Central memory CD8-positive, alpha-beta T cell (primary cell): ENCODE data around the gene ADGRE1.

Experiments used
- ATAC-seq: fragments of 150-1000 bp; cut with Tn5 transposase; replicated peaks from 2 replicates; pipeline ENCODE4 v1.10.0; 2022; ENCODE audit warnings: mild to moderate bottlenecking, moderate FRiP score, moderate number of reproducible peaks; ENCODE audit not compliant: poor library complexity, severe bottlenecking; ENCODE audit errors: extremely low read depth
- DNase-seq, 2 donors: peaks; one replicate each; pipeline ENCODE4 v3.0.0; 2021; ENCODE audit warnings: low spot score in 2 of 2
- H3K27ac Mint-ChIP-seq: one replicate; pipeline ENCODE4 v1.8.0; 2022; ENCODE audit warnings: low read depth, mild to moderate bottlenecking, moderate library complexity, mixed read lengths
- H3K27me3 Mint-ChIP-seq: one replicate; pipeline ENCODE4 v1.8.0; 2022; ENCODE audit warnings: mixed read lengths
- H3K36me3 Mint-ChIP-seq: one replicate; pipeline ENCODE4 v1.8.0; 2022; ENCODE audit warnings: mild to moderate bottlenecking, moderate library complexity, mixed read lengths; ENCODE audit not compliant: insufficient read depth
- H3K4me1 Mint-ChIP-seq: one replicate; pipeline ENCODE4 v1.8.0; 2022; ENCODE audit warnings: mixed read lengths
- H3K4me3 Mint-ChIP-seq: one replicate; pipeline ENCODE4 v1.8.0; 2022; ENCODE audit warnings: mild to moderate bottlenecking, moderate library complexity, mixed read lengths
- H3K9me3 Mint-ChIP-seq: one replicate; pipeline ENCODE4 v1.8.0; 2022; ENCODE audit warnings: mixed read lengths

Gene ADGRE1

GRCh38 chr19:6888967-6889366, 1.6 kb downstream of the ADGRE1 start:
- no peak overlapping the region for H3K4me3 Mint-ChIP-seq
- peaks cover 8% of the 10 kb centered on the region for H3K36me3 Mint-ChIP-seq
- H3K27me3 Mint-ChIP-seq: no peaks in the 10 kb centered on the region
- DNase-seq: no peak
- H3K4me1 Mint-ChIP-seq: peaks cover 39% of the 10 kb centered on the region
- no peak for ATAC-seq
- H3K9me3 Mint-ChIP-seq: peaks cover 7% of the 10 kb centered on the region
- no peak overlapping the region for H3K27ac Mint-ChIP-seq

- ATAC-seq: peak; percentile 72
- Mint-ChIP-seq H3K4me1 (peaks cover 48% of the 10 kb centered on the region), H3K27me3 (no peaks in the 10 kb centered on the region), H3K9me3 (peaks cover 18% of the 10 kb centered on the region), H3K36me3 (peaks cover 8% of the 10 kb centered on the region), H3K27ac (peak overlapping the region; percentile 15), H3K4me3 (peak overlapping the region; percentile 21)
- no peak for DNase-seq
Measured at GRCh38 chr19:6890401-6890913, 3.1 kb downstream of the ADGRE1 start.

- peaks cover 18% of the 10 kb centered on the region for H3K9me3 Mint-ChIP-seq
- peak overlapping the region; percentile 15 for H3K27ac Mint-ChIP-seq
- peaks cover 8% of the 10 kb centered on the region for H3K36me3 Mint-ChIP-seq
- DNase-seq (peak in 1 of 2 donors; percentile 16), ATAC-seq (peak; percentile 44)
- H3K27me3 Mint-ChIP-seq: no peaks in the 10 kb centered on the region
- H3K4me3 Mint-ChIP-seq: peak overlapping the region; percentile 21
- H3K4me1 Mint-ChIP-seq: peaks cover 48% of the 10 kb centered on the region
Measured at GRCh38 chr19:6890938-6891337, 3.6 kb downstream of the ADGRE1 start.

GRCh38 chr19:6891761-6892385, 4.5 kb downstream of the ADGRE1 start:
- Mint-ChIP-seq H3K4me1 (peaks cover 46% of the 10 kb centered on the region), H3K36me3 (peaks cover 7% of the 10 kb centered on the region), H3K27me3 (no peaks in the 10 kb centered on the region), H3K4me3 (peak overlapping the region; percentile 1), H3K9me3 (peaks cover 23% of the 10 kb centered on the region), H3K27ac (peak overlapping the region; percentile 79)
- DNase-seq: no peak
- no peak for ATAC-seq

- Mint-ChIP-seq H3K27me3 (no peaks in the 10 kb centered on the region), H3K36me3 (peaks cover 6% of the 10 kb centered on the region), H3K4me3 (no peak overlapping the region), H3K4me1 (peaks cover 33% of the 10 kb centered on the region), H3K9me3 (peaks cover 17% of the 10 kb centered on the region), H3K27ac (no peak overlapping the region)
- ATAC-seq (no peak), DNase-seq (no peak)
Measured at GRCh38 chr19:6894313-6894712, 6.9 kb downstream of the ADGRE1 start.

- H3K9me3 Mint-ChIP-seq: peaks cover 19% of the 10 kb centered on the region
- no peaks in the 10 kb centered on the region for H3K27me3 Mint-ChIP-seq
Measured at GRCh38 chr19:6903446-6903845, 16.1 kb downstream of the ADGRE1 start.

GRCh38 chr19:6906559-6907060, 19.2 kb downstream of the ADGRE1 start:
- Mint-ChIP-seq H3K4me1 (no peaks in the 10 kb centered on the region), H3K9me3 (peaks cover 8% of the 10 kb centered on the region), H3K4me3 (no peak overlapping the region), H3K36me3 (peaks cover 1% of the 10 kb centered on the region), H3K27ac (no peak overlapping the region), H3K27me3 (no peaks in the 10 kb centered on the region)
- ATAC-seq (no peak), DNase-seq (no peak)

More at GRCh38 chr19:6903446-6903845, 16.1 kb downstream of the ADGRE1 start:
- no peak for ATAC-seq
- H3K27ac Mint-ChIP-seq: no peak overlapping the region
- peaks cover 3% of the 10 kb centered on the region for H3K36me3 Mint-ChIP-seq
- no peak overlapping the region for H3K4me3 Mint-ChIP-seq
- no peak for DNase-seq
- H3K4me1 Mint-ChIP-seq: no peaks in the 10 kb centered on the region

- peaks cover 7% of the 10 kb centered on the region for H3K9me3 Mint-ChIP-seq
- DNase-seq (no peak), ATAC-seq (no peak)
- H3K27ac Mint-ChIP-seq: no peak overlapping the region
- H3K4me1 Mint-ChIP-seq: no peaks in the 10 kb centered on the region
- H3K36me3 Mint-ChIP-seq: no peaks in the 10 kb centered on the region
- H3K27me3 Mint-ChIP-seq: no peaks in the 10 kb centered on the region
- H3K4me3 Mint-ChIP-seq: no peak overlapping the region
Measured at GRCh38 chr19:6911523-6911922, 24.1 kb downstream of the ADGRE1 start.

- H3K27me3 Mint-ChIP-seq: no peaks in the 10 kb centered on the region
Measured at GRCh38 chr19:6914321-6914720, 26.9 kb downstream of the ADGRE1 start.

GRCh38 chr19:6916952-6917351, 29.6 kb downstream of the ADGRE1 start:
- no peaks in the 10 kb centered on the region for H3K36me3 Mint-ChIP-seq

More at GRCh38 chr19:6914321-6914720, 26.9 kb downstream of the ADGRE1 start:
- H3K4me3 Mint-ChIP-seq: no peak overlapping the region
- H3K27ac Mint-ChIP-seq: no peak overlapping the region
- ATAC-seq: no peak
- H3K36me3 Mint-ChIP-seq: no peaks in the 10 kb centered on the region
- DNase-seq: no peak
- H3K9me3 Mint-ChIP-seq: peaks cover 7% of the 10 kb centered on the region
- H3K4me1 Mint-ChIP-seq: no peaks in the 10 kb centered on the region

GRCh38 chr19:6925386-6925785, 38.0 kb downstream of the ADGRE1 start:
- Mint-ChIP-seq H3K36me3 (peaks cover 3% of the 10 kb centered on the region), H3K27ac (no peak overlapping the region), H3K27me3 (no peaks in the 10 kb centered on the region), H3K9me3 (no peaks in the 10 kb centered on the region), H3K4me1 (no peaks in the 10 kb centered on the region), H3K4me3 (no peak overlapping the region)
- no peak for DNase-seq
- no peak for ATAC-seq

More at GRCh38 chr19:6916952-6917351, 29.6 kb downstream of the ADGRE1 start:
- ATAC-seq (no peak), DNase-seq (no peak)
- no peaks in the 10 kb centered on the region for H3K27me3 Mint-ChIP-seq
- peaks cover 7% of the 10 kb centered on the region for H3K9me3 Mint-ChIP-seq
- H3K4me1 Mint-ChIP-seq: no peaks in the 10 kb centered on the region
- no peak overlapping the region for H3K4me3 Mint-ChIP-seq
- no peak overlapping the region for H3K27ac Mint-ChIP-seq

GRCh38 chr19:6925801-6926751, 38.7 kb downstream of the ADGRE1 start:
- H3K4me3 Mint-ChIP-seq: peak overlapping the region; percentile 19
- ATAC-seq (no peak), DNase-seq (no peak)
- no peak overlapping the region for H3K27ac Mint-ChIP-seq
- peaks cover 4% of the 10 kb centered on the region for H3K9me3 Mint-ChIP-seq
- H3K4me1 Mint-ChIP-seq: no peaks in the 10 kb centered on the region
- no peaks in the 10 kb centered on the region for H3K27me3 Mint-ChIP-seq
- peaks cover 3% of the 10 kb centered on the region for H3K36me3 Mint-ChIP-seq
